H9 (cell line): ENCODE data around the gene DCAF12. TPM values are rescaled to one million over a fixed set of nuclear protein-coding genes. Genes with fewer than 3 reads are reported as not detected.

Experiments used
- DNase-seq: peaks from one replicate; pipeline ENCODE4 v3.0.0-alpha.2; 2017
- H2AFZ ChIP-seq: one replicate; pipeline ENCODE4 v1.6.1; 2013; ENCODE audit warnings: mild to moderate bottlenecking, low read length, control low read depth, moderate library complexity
- H2AK5ac ChIP-seq: 2 replicates; pipeline ENCODE4 v1.6.1; 2013; ENCODE audit warnings: low read length, control low read depth, mixed read lengths; ENCODE audit not compliant: insufficient read length
- H2BK120ac ChIP-seq: one replicate; pipeline ENCODE4 v1.6.1; 2013; ENCODE audit warnings: low read depth, mild to moderate bottlenecking, low read length, control low read depth, inconsistent platforms; ENCODE audit not compliant: poor library complexity, severe bottlenecking
- H2BK12ac ChIP-seq: 2 replicates; pipeline ENCODE4 v1.6.1; 2013; ENCODE audit warnings: low read length, control low read depth, mixed read lengths, low read depth; ENCODE audit not compliant: insufficient read length
- H2BK15ac ChIP-seq: 2 replicates; pipeline ENCODE4 v1.6.1; 2013; ENCODE audit warnings: low read depth, low read length, control low read depth
- H2BK20ac ChIP-seq: one replicate; pipeline ENCODE4 v1.6.1; 2013; ENCODE audit warnings: low read depth, mild to moderate bottlenecking, low read length, control low read depth, inconsistent platforms; ENCODE audit not compliant: poor library complexity, severe bottlenecking
- H2BK5ac ChIP-seq: 2 replicates; pipeline ENCODE4 v1.6.1; 2013; ENCODE audit warnings: low read length, control low read depth, mixed read lengths; ENCODE audit not compliant: insufficient read length
- H3K14ac ChIP-seq: 2 replicates; pipeline ENCODE4 v1.6.1; 2013; ENCODE audit warnings: low read length, control low read depth; ENCODE audit not compliant: insufficient read depth
- H3K18ac ChIP-seq: 2 replicates; pipeline ENCODE4 v1.6.1; 2013; ENCODE audit warnings: low read depth, mild to moderate bottlenecking, mixed read lengths, low read length, control low read depth; ENCODE audit not compliant: insufficient read length
- H3K23ac ChIP-seq: 2 replicates; pipeline ENCODE4 v1.6.1; 2013; ENCODE audit warnings: low read length, control low read depth, mixed read lengths, low read depth; ENCODE audit not compliant: insufficient read length
- H3K23me2 ChIP-seq: 2 replicates; pipeline ENCODE4 v1.6.1; 2013; ENCODE audit warnings: low read depth, mild to moderate bottlenecking, mixed read lengths, low read length, control low read depth; ENCODE audit not compliant: insufficient read length, poor library complexity, severe bottlenecking
- H3K27ac ChIP-seq: 2 replicates; pipeline ENCODE4 v1.5.1; 2013; ENCODE audit warnings: low read length, control low read depth, mixed read lengths, low read depth; ENCODE audit not compliant: insufficient read length
- H3K27me3 ChIP-seq: 2 replicates; pipeline ENCODE4 v1.6.1; 2013; ENCODE audit warnings: low read length, control low read depth, inconsistent platforms; ENCODE audit not compliant: insufficient read depth
- H3K4ac ChIP-seq: 2 replicates; pipeline ENCODE4 v1.6.1; 2013; ENCODE audit warnings: low read depth, mild to moderate bottlenecking, control low read depth, inconsistent platforms, low read length, moderate library complexity
- H3K4me1 ChIP-seq: 2 replicates; pipeline ENCODE4 v1.6.1; 2013; ENCODE audit warnings: low read length, control low read depth, inconsistent platforms; ENCODE audit not compliant: insufficient read depth
- H3K4me2 ChIP-seq: 2 replicates; pipeline ENCODE4 v1.6.1; 2013; ENCODE audit warnings: low read length, control low read depth, mixed read lengths; ENCODE audit not compliant: insufficient read length, insufficient read depth
- H3K56ac ChIP-seq: 2 replicates; pipeline ENCODE4 v1.6.1; 2013; ENCODE audit warnings: low read depth, mild to moderate bottlenecking, mixed read lengths, low read length, control low read depth; ENCODE audit not compliant: insufficient read length
- H3K79me1 ChIP-seq: 2 replicates; pipeline ENCODE4 v1.6.1; 2013; ENCODE audit warnings: low read depth, mild to moderate bottlenecking, moderate library complexity, low read length, control low read depth, inconsistent platforms; ENCODE audit not compliant: insufficient read depth, poor library complexity, severe bottlenecking
- H3K79me2 ChIP-seq: 2 replicates; pipeline ENCODE4 v1.6.1; 2013; ENCODE audit warnings: low read length, control low read depth, inconsistent platforms; ENCODE audit not compliant: insufficient read depth
- H3K9ac ChIP-seq: 2 replicates; pipeline ENCODE4 v1.6.1; 2013; ENCODE audit warnings: low read length, control low read depth, mixed read lengths; ENCODE audit not compliant: insufficient read length; ENCODE audit errors: extremely low read depth
- H3K9me3 ChIP-seq: one replicate; pipeline ENCODE4 v1.6.1; 2013; ENCODE audit warnings: low read depth, low read length, inconsistent platforms; ENCODE audit not compliant: control insufficient read depth
- H3T11ph ChIP-seq: one replicate; pipeline ENCODE4 v1.6.1; 2013; ENCODE audit warnings: mild to moderate bottlenecking, low read length, control low read depth, inconsistent platforms
- H4K20me1 ChIP-seq: one replicate; pipeline ENCODE4 v1.6.1; 2013; ENCODE audit not compliant: control insufficient read depth, insufficient read length, insufficient read depth
- H4K5ac ChIP-seq: 2 replicates; pipeline ENCODE4 v1.6.1; 2013; ENCODE audit warnings: low read depth, mild to moderate bottlenecking, mixed read lengths, low read length, control low read depth; ENCODE audit not compliant: insufficient read length
- H4K8ac ChIP-seq: replicated peaks from 2 replicates; pipeline ENCODE4 v1.6.1; 2013; ENCODE audit warnings: low read length, control low read depth, mixed read lengths, low read depth; ENCODE audit not compliant: insufficient read length
- H4K91ac ChIP-seq: 2 replicates; pipeline ENCODE4 v1.6.1; 2013; ENCODE audit warnings: low read depth, mild to moderate bottlenecking, moderate library complexity, mixed read lengths, low read length, control low read depth; ENCODE audit not compliant: insufficient read length
- H3K27ac Mint-ChIP-seq, 3 experiments: 2 replicates in 2 of 3; 3 replicates in 1 of 3; pipeline ENCODE4 v1.8.0; 2020 to 2021; ENCODE audit warnings: mixed read lengths in 3 of 3, mild to moderate bottlenecking in 1 of 3, moderate library complexity in 1 of 3
- H3K27me3 Mint-ChIP-seq: 2 replicates; pipeline ENCODE4 v1.8.0; 2021; ENCODE audit warnings: low read depth, mild to moderate bottlenecking, moderate library complexity, mixed read lengths
- H3K36me3 Mint-ChIP-seq, 3 experiments: 2 replicates in 2 of 3; 3 replicates in 1 of 3; pipeline ENCODE4 v1.8.0; 2020 to 2021; ENCODE audit warnings: low read depth in 3 of 3, mixed read lengths in 3 of 3; ENCODE audit not compliant: insufficient read depth in 1 of 3
- H3K4me1 Mint-ChIP-seq, 2 experiments: 2 replicates each; pipeline ENCODE4 v1.8.0; 2020; ENCODE audit warnings: mixed read lengths in 2 of 2
- H3K4me3 Mint-ChIP-seq, 2 experiments: 2 replicates in 1 of 2; 3 replicates in 1 of 2; pipeline ENCODE4 v1.8.0; 2020 to 2021; ENCODE audit warnings: mild to moderate bottlenecking in 2 of 2, mixed read lengths in 2 of 2, moderate library complexity in 1 of 2
- H3K9me3 Mint-ChIP-seq, 2 experiments: 2 replicates in 1 of 2; 3 replicates in 1 of 2; pipeline ENCODE4 v1.8.0; 2020; ENCODE audit warnings: mild to moderate bottlenecking in 2 of 2, mixed read lengths in 2 of 2, moderate library complexity in 1 of 2
- WGBS: extraction: QIAGEN DNeasy Blood & Tissue Kit; methylation state at CpG from one replicate; pipeline ENCODE4 v1.1.7; 2013; ENCODE audit warnings: missing lambda C conversion rate, low lambda C conversion rate, mixed read lengths; ENCODE audit not compliant: insufficient read length; ENCODE audit errors: extremely low coverage; 5-methylcytosine and 5-hydroxymethylcytosine counted together
- total RNA-seq: library from RNA; stranded (reverse); gene quantifications from 2 replicates; pipeline ENCODE4 v1.2.1, GENCODE V29; 2021
- TF ChIP-seq, protein P1 (sequence below): fragments of 200-600 bp; sonication (generic); conservative IDR thresholded peaks from 3 replicates; pipeline ENCODE4 v1.8.0; 2021; ENCODE audit warnings: antibody characterized with exemption, mild to moderate bottlenecking

The DCAF12 gene
- total RNA-seq, 1 experiment from 2014 or later: 33.6 TPM

DNA sequence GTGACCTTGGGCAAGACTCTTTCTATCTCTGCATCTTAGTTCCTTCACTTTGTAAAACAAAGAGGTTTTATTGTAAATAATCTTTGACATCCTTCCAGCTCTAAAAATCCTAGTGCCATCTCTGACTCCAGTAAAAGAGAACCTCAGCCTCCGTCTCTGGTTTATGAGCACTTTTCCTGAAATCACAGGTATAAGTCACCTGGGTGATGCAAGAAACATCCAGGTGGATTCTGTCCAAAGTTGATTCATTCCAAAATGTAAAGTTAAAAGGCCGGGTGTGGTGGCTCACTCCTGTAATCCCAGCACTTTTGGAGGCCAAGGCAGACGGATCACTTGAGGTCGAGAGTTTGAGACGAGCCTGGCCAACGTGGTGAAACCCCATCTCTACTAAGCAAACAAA is 56.7 kb downstream of the DCAF12 start:
- H3K4ac ChIP-seq: no peak overlapping the region
- no peak overlapping the region for H4K91ac ChIP-seq
- no peaks in the 10 kb centered on the region for H3K9me3 ChIP-seq
- no peaks in the 10 kb centered on the region for H3K4me1 ChIP-seq
- H3K23me2 ChIP-seq: no peaks in the 10 kb centered on the region
- no peak overlapping the region for H3K4me2 ChIP-seq
- no peak overlapping the region for H3K27ac ChIP-seq
- peaks cover 19 to 22% of the 10 kb centered on the region in 2 experiments for H3K4me1 Mint-ChIP-seq
- no peaks in the 10 kb centered on the region for H3K27me3 Mint-ChIP-seq
- H3K27ac Mint-ChIP-seq: no peak overlapping the region
- H2BK120ac ChIP-seq: no peak overlapping the region
- no peak overlapping the region for H4K8ac ChIP-seq
- H2BK12ac ChIP-seq: no peak overlapping the region
- no CpG with 5 or more reads among the region's 6 CpGs for WGBS
- no peak overlapping the region for H3K4me3 Mint-ChIP-seq
- no peak overlapping the region for H3K56ac ChIP-seq
- no peak overlapping the region for H3K14ac ChIP-seq
- no peak overlapping the region for H3K9ac ChIP-seq
- H3K27me3 ChIP-seq: no peaks in the 10 kb centered on the region
- H4K5ac ChIP-seq: no peak overlapping the region
- H2AK5ac ChIP-seq: no peak overlapping the region
- no peak overlapping the region for H2BK15ac ChIP-seq
- no peak for DNase-seq
- H3T11ph ChIP-seq: no peak overlapping the region
- H3K9me3 Mint-ChIP-seq: peaks cover 0 to 2% of the 10 kb centered on the region in 2 experiments; a peak in 1 of 5 replicates
- no peak overlapping the region for H3K23ac ChIP-seq
- no peak overlapping the region for H3K18ac ChIP-seq
- H2BK5ac ChIP-seq: no peak overlapping the region
- H3K79me2 ChIP-seq: no peaks in the 10 kb centered on the region
- H2BK20ac ChIP-seq: no peak overlapping the region
- TF ChIP-seq, protein P1, sequence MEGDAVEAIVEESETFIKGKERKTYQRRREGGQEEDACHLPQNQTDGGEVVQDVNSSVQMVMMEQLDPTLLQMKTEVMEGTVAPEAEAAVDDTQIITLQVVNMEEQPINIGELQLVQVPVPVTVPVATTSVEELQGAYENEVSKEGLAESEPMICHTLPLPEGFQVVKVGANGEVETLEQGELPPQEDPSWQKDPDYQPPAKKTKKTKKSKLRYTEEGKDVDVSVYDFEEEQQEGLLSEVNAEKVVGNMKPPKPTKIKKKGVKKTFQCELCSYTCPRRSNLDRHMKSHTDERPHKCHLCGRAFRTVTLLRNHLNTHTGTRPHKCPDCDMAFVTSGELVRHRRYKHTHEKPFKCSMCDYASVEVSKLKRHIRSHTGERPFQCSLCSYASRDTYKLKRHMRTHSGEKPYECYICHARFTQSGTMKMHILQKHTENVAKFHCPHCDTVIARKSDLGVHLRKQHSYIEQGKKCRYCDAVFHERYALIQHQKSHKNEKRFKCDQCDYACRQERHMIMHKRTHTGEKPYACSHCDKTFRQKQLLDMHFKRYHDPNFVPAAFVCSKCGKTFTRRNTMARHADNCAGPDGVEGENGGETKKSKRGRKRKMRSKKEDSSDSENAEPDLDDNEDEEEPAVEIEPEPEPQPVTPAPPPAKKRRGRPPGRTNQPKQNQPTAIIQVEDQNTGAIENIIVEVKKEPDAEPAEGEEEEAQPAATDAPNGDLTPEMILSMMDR: no peak
- H2AFZ ChIP-seq: no peak overlapping the region
- H3K79me1 ChIP-seq: no peaks in the 10 kb centered on the region
- H4K20me1 ChIP-seq: no peaks in the 10 kb centered on the region
- no peaks in the 10 kb centered on the region for H3K36me3 Mint-ChIP-seq
